GM13976 (cell line): ENCODE data around the gene C22orf23.

Source experiments
- DNase-seq: peaks from one replicate; pipeline ENCODE4 v3.0.0; 2012; ENCODE audit warnings: low spot score
- in situ Hi-C: fragments of 300-500 bp; cut with MboI; formaldehyde crosslinking; loops from one replicate; pipeline ENCODE4 v1.12.0; 2022; ENCODE audit warnings: low sequenced_read_pairs, mixed read lengths, inconsistent platforms; ENCODE audit not compliant: unreplicated experiment
- TF ChIP-seq, protein P1 (sequence below): IDR thresholded peaks from 2 replicates; pipeline ENCODE4 v1.5.1; 2012; ENCODE audit warnings: borderline replicate concordance, mild to moderate bottlenecking; ENCODE audit not compliant: insufficient read depth; ENCODE audit errors: extremely low read depth, missing control alignments, control extremely low read depth

The C22orf23 gene

GRCh38 chr22:37932401-37932800 lies 21.0 kb downstream of the C22orf23 start:
- TF ChIP-seq, protein P1, sequence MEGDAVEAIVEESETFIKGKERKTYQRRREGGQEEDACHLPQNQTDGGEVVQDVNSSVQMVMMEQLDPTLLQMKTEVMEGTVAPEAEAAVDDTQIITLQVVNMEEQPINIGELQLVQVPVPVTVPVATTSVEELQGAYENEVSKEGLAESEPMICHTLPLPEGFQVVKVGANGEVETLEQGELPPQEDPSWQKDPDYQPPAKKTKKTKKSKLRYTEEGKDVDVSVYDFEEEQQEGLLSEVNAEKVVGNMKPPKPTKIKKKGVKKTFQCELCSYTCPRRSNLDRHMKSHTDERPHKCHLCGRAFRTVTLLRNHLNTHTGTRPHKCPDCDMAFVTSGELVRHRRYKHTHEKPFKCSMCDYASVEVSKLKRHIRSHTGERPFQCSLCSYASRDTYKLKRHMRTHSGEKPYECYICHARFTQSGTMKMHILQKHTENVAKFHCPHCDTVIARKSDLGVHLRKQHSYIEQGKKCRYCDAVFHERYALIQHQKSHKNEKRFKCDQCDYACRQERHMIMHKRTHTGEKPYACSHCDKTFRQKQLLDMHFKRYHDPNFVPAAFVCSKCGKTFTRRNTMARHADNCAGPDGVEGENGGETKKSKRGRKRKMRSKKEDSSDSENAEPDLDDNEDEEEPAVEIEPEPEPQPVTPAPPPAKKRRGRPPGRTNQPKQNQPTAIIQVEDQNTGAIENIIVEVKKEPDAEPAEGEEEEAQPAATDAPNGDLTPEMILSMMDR: no peak
- in situ Hi-C loops: no loop called here
- no peak for DNase-seq

- TF ChIP-seq, protein P1: no peak
- no peak for DNase-seq
- in situ Hi-C loops: no loop called here
Observed at GRCh38 chr22:37931893-37932389, 21.5 kb downstream of the C22orf23 start.

DNA sequence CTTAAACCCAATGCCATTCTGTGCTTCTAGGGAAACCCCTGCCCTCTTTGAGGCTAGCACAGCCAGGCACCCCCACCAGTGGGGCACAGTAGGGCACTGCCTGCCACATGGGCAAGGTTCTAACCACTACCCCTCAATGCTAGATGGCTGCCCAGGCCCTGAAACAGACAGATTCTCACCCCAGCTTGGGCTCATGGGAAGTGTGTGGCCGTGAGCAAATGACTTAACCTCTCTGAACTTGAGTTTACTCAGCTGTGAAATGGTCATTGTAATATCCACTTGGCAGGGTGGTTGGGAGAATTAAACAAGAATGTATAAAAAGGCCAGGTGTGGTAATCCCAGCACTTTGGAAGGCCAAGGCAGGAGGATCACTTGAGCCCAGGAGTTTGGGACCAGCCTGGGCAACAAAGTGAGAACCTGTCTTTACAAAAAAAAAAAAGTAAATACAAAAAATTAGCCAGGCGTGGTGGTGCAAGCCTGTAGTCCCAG lies 22.4 kb downstream of the C22orf23 start:
- TF ChIP-seq, protein P1: no peak

DNA sequence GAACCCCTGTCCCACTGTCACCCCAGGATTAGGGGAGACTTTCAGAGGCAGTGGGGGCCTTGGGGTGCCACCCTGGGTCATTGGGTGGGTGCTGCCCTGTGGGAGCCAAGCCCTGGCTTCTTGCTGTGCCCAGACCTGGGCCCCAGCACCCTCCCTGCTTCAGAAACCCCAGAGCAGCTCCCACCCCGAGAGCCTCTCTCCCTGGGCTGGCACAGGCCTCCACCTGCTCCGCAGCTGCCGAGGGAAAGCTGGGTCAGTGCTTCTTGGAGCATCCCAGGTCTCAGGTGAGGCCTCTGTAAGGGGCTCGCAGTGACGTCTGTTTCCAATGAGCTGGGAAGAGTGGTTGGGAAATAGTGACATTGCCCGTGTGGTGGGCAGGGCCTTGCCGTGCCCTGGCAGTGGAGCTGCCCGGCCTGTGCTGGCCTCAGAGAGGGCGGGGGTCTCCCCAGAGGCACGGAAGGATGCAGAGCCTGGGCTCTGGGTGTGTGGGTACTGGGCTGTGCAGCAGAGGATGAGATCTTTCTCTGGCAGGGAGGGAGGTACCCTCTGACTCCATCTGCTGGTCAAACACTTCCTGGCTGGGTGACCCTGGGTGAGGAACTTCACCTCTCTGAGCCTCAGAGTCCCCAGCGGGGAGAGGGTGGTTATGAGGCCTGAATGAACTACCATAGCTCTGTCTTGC lies 23.0 kb downstream of the C22orf23 start:
- in situ Hi-C loops: no loop called here
- peak; percentile 66 for DNase-seq
- TF ChIP-seq, protein P1: no peak

More for the DNA sequence above, 22.4 kb downstream of the C22orf23 start:
- in situ Hi-C loops: no loop called here
- no peak for DNase-seq

DNA sequence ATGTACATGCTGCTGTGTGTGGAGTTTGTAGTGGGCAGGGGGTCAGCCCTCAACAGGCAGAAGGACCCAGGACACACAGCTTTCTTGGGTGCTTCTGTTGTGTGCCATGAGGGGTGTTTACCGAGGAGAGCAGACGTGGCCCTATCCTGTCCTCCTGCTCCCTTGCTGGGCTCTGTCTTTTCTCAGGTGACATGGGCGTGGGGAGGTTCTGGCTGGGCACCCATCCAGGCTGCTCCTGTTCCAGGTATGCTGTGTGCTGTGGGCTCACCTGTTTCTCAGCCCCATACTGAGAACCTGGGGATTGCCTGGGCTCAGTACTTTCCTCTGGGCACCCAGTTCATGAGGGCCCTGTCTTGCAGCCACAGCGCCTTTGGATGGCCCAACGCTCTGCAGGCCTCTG lies 24.0 kb downstream of the C22orf23 start:
- TF ChIP-seq, protein P1: no peak
- DNase-seq: no peak
- in situ Hi-C loops: no loop called here

DNA sequence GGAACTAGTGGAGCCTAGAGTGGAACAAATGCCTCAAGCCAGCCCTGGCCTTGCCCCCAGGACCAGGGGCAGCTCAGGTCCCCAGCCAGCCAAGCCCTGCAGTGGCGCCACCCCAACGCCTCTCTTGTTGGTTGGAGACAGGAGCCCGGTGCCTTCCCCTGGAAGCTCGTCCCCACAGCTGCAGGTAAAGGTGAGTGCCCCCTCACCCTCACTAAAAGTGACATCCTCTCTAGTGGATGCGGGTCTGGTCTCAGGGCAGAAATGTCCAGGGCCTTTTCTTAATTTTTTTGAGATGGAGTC lies 25.8 kb downstream of the C22orf23 start:
- no peak for DNase-seq
- in situ Hi-C loops: no loop called here
- TF ChIP-seq, protein P1: no peak
